Kidney tubule cell (primary cell): ENCODE results near the gene MED9.

Experiments used
- DNase-seq: peaks from one replicate; pipeline ENCODE4 v3.0.0-alpha.2; 2018; ENCODE audit warnings: low spot score

Gene MED9

DNA sequence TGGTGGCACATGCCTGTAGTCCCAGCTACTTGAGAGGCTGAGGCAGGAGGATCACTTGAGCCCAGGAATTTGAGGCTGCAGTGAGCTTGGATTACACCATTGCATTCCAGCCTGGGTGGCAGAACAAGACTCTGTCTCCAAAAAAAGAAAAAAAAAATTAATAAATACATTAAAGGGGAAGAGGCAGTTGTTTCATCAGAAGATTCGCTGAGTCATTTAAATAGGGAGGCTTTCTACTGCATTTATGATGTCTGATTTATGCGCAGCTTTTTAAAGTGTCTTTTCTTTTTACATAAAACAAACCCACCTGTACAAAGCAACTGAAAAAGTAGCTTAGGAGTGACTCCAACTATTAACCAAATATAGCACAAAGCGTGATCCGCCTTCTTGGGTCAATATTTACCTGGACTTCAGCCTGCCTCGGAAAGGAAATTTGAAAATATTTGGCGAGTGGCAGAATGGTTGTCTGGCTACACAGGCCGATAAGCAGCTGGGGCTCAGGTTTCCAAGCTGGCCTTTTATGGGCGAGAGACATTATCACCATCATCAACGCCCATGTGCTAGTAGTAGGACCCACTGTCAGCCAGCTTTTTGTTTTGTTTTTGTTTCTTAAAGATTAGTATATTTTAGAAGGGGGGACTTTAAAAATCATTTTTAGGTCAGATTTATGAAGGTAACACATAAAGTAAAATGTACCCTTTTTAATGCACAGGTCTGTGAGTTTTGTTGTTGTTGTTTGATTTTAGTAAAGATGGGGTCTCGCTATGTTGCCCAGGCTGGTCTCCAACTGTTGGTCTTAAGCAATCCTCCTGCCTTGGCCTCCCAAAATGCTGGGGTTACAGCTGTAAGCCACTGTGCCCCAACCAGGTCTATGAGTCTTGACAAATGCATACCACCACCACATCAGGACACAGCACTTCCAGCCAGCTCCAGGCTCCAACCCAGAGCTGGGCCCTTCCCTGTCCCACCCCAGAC is 61.9 kb downstream of the MED9 start:
- DNase-seq: no peak

DNA sequence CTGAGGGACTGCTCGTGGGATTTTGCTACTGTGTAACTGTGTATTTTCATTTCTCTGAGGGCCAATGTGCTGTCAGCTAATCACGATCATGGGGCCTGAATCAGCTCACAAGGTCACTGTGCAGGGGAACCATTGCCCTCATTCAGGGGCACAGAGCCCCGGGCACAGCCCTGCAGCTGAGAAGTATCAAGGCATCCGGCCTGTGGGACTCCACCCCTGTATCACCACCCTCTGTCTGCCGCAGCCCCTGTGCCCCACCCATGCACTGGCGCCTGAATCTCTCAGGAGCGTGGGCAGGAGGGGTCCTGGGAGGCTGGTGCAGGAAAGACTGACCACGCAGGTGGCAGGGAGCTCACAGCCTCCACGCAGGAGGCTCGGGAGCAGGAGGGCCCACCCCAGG is 62.8 kb downstream of the MED9 start:
- DNase-seq: no peak

DNA sequence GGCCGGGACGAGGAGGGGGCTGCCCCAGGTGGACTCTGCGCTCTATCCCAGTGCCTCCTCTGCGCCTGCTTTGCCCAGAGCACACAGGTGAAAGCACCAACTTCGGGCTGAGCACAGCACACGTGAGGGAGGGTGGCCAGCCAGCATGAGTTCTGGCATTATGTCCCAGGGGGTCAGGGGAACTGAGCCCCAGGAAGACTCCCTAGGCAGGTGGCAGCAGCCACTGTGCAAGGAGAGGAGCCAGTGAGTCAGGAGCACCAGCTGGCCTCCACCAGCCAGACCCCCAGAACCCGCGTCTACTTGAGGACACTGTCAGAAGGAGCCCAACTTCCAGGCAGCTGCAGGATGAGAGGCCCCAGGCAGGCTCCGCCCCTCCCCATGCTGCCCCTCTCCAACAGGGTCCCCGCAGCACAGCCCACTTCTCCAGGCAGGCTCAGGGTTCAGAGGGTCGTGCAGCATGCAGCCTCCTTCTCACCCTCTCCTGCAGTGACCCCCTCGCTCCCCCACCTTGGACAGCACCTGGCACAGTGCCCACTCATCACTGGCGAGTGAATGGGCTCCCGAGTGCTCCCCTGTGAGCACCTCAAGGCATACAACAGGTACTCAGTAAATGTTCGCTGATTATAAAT is 63.6 kb downstream of the MED9 start:
- DNase-seq: no peak

DNA sequence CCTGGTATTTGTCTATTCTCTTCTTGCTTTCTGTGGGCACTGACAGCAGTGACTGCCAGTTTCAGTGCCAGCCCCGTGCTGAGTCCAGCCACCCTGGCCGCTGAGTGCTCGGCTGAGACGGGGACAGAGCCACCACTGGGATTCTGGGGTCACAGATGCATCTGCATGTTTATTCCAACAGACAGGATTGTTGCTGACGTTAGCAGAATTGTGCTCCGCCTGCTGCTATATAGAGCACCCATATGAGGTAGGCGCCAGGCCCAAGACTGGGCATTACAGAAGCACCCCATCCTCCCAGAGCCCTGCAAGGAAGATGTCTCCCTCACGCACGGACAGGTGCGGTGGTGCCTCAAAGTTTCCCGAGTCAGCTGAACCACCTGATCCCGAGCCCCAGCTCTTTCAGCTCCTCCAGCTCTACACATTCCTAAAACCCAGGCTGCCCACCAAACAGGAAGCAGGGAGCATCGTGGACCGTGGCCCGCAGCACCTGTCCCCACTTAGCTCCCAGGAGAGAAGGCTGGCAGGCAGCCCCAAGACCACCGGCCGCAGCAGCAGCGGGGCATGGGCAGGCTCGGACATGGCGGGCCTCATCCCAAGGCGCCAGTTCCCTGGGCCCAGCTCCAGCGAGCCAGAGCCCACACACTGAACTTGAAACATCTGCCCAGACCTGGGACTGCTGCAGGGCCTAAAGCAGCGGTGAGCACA is 64.3 kb downstream of the MED9 start:
- DNase-seq: no peak

DNA sequence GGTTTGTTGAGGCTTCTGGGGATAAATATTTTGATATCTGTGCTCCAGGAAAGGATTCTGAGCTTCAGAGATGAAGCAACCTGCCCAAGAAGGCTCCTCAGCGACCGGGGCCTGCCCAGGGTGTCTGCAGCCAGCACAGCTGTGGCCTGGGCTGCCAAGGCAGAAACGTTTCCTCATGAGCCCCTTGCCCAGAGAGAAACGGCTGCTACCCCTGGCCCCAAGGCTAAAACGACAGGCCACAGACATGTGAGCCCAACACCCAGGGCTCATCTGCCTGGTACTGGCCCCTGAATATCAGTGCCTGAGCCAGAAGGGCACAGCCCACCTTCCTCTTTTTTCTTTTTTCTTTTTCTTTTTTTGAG is 64.8 kb downstream of the MED9 start:
- DNase-seq: no peak
